Measurements from ENCODE around the gene REXO4. TPM values are rescaled to one million over a fixed set of nuclear protein-coding genes. Genes with fewer than 3 reads are reported as not detected.

The REXO4 gene
- total RNA-seq, 1 donor from 2014 or later, result 35.4 TPM

- H3K36me3 Mint-ChIP-seq (ENCODE audit: low read depth), result no peaks in the 10 kb centered on the region
- H3K4me1 Mint-ChIP-seq, result no peaks in the 10 kb centered on the region
- no peaks in the 10 kb centered on the region for H3K9me3 Mint-ChIP-seq
- DNase-seq (ENCODE audit: low read depth, low spot score), result no peak
- no peaks in the 10 kb centered on the region for H3K27me3 Mint-ChIP-seq (ENCODE audit: low read depth)
- H3K27ac Mint-ChIP-seq (ENCODE audit: unreplicated experiment), result no peak overlapping the region
- TF ChIP-seq CTCF (conservative IDR thresholded peaks at IDR 0.05), result no peak
- H3K4me3 Mint-ChIP-seq, result no peak overlapping the region
Measured at GRCh38 chr9:133387680-133388079, 30.1 kb downstream of the REXO4 start.

- TF ChIP-seq CTCF (conservative IDR thresholded peaks at IDR 0.05), result no peak
- no peaks in the 10 kb centered on the region for H3K36me3 Mint-ChIP-seq (ENCODE audit: low read depth)
- H3K27ac Mint-ChIP-seq (ENCODE audit: unreplicated experiment), result no peak overlapping the region
- no peak overlapping the region for H3K4me3 Mint-ChIP-seq
- no peaks in the 10 kb centered on the region for H3K9me3 Mint-ChIP-seq
- no peak for DNase-seq (ENCODE audit: low read depth, low spot score)
- H3K4me1 Mint-ChIP-seq, result no peaks in the 10 kb centered on the region
- no peaks in the 10 kb centered on the region for H3K27me3 Mint-ChIP-seq (ENCODE audit: low read depth)
Measured at GRCh38 chr9:133386338-133386737, 31.5 kb downstream of the REXO4 start.

- Mint-ChIP-seq H3K36me3 (ENCODE audit: low read depth) (no peaks in the 10 kb centered on the region), H3K27ac (ENCODE audit: unreplicated experiment) (no peak overlapping the region), H3K27me3 (ENCODE audit: low read depth) (no peaks in the 10 kb centered on the region), H3K4me1 (no peaks in the 10 kb centered on the region), H3K9me3 (no peaks in the 10 kb centered on the region), H3K4me3 (no peak overlapping the region)
- no peak for TF ChIP-seq CTCF (conservative IDR thresholded peaks at IDR 0.05)
- no peak for DNase-seq (ENCODE audit: low read depth, low spot score)
Measured at GRCh38 chr9:133385452-133385851, 32.4 kb downstream of the REXO4 start.

GRCh38 chr9:133384736-133385321, 33.0 kb downstream of the REXO4 start:
- Mint-ChIP-seq H3K4me3 (no peak overlapping the region), H3K9me3 (no peaks in the 10 kb centered on the region), H3K4me1 (no peaks in the 10 kb centered on the region), H3K36me3 (ENCODE audit: low read depth) (no peaks in the 10 kb centered on the region), H3K27me3 (ENCODE audit: low read depth) (no peaks in the 10 kb centered on the region), H3K27ac (ENCODE audit: unreplicated experiment) (no peak overlapping the region)
- no peak for TF ChIP-seq CTCF (conservative IDR thresholded peaks at IDR 0.05)
- DNase-seq (ENCODE audit: low read depth, low spot score), result no peak

GRCh38 chr9:133383438-133383837, 34.4 kb downstream of the REXO4 start:
- H3K9me3 Mint-ChIP-seq, result no peaks in the 10 kb centered on the region

More at GRCh38 chr9:133383438-133383837, 34.4 kb downstream of the REXO4 start:
- no peak for DNase-seq (ENCODE audit: low read depth, low spot score)
- no peak overlapping the region for H3K27ac Mint-ChIP-seq (ENCODE audit: unreplicated experiment)
- H3K4me3 Mint-ChIP-seq, result no peak overlapping the region
- H3K36me3 Mint-ChIP-seq (ENCODE audit: low read depth), result no peaks in the 10 kb centered on the region
- H3K27me3 Mint-ChIP-seq (ENCODE audit: low read depth), result no peaks in the 10 kb centered on the region
- H3K4me1 Mint-ChIP-seq, result peaks cover 11% of the 10 kb centered on the region
- no peak for TF ChIP-seq CTCF (conservative IDR thresholded peaks at IDR 0.05)

All from neural crest cell (in vitro differentiated cells).